HG03196 (cell line): ENCODE data around the gene NSD1.
"Not testable (repeated sequence)": the region's sequence is repeated elsewhere in the genome, so short reads cannot be mapped to it uniquely, and the experiment has no call there.

Source experiments
- ATAC-seq: cut with Tn5 transposase; IDR thresholded peaks from one replicate; pipeline ENCODE4 v1.9.1; 2021; ENCODE audit not compliant: unreplicated experiment

Gene NSD1

DNA sequence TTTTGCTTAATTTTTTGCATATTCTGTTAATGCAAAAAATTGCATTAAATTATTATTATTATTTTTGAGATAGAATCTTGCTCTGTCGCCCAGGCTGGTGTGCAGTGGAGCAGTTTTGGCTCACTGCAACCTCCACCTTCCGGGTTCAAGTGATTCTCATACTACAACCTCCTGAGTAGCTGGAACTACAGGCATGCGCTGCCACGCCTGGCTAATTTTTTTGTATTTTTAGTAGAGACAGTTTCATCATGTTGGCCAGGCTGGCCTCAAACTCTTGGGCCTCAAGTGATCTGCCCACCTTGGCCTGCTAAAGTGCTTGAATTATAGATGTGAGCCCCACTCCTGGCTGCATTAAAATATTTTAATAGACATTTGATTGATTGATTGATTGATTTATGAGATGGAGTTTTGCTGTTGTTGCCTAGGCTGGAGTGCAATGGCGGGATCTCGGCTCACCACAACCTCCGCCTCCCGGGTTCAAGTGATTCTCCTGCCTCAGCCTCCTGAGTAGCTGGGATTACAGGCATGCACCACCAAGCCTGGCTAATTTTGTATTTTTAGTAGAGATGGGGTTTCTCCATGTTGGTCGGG lies 44.4 kb downstream of the NSD1 start:
- ATAC-seq = not testable (repeated sequence)

DNA sequence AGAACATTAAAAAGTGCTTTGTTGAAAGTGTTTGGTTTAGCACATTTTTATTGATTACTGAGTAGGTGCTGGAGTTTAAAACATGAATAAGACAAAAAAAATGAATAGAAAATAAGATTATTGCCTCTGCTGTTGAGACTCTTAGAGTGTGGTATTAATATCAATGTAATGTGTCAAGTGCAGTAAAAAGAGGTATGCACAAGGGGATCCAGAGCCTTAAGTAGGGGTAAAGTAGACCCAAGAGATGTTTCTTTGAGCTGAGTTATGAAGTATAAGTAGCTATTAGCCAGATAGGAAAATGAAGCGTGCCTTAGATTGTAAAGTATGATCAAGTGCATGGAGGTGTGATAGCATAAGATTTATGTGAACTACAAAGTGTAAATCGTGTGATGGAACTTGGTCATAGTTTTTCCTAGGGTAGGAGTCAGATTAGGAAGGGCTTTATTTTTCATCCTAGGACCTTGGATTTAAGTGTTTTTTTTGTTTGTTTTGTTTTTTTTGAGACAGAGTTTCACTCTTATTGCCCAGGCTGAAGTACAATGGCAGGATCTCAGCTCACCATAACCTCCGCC lies 45.2 kb downstream of the NSD1 start:
- ATAC-seq = no peak

DNA sequence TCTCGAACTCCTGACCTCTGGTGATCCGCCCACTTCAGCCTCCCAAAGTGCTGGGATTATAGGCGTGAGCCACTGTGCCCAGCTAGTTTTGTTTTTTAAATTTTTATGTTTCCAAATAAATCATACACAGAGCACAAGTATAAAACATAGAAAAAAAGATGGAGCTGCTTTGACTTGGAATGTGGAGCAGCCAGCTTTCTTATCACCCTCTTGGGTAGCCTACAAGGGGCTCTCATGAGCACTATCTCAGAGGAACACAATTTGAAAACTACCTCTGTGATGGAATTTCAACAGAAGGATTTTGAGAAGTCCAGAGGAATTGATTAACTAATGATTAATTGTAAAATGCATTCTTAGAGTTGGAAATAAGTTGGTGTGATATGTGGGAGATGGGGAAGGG lies 45.9 kb downstream of the NSD1 start:
- no peak for ATAC-seq

DNA sequence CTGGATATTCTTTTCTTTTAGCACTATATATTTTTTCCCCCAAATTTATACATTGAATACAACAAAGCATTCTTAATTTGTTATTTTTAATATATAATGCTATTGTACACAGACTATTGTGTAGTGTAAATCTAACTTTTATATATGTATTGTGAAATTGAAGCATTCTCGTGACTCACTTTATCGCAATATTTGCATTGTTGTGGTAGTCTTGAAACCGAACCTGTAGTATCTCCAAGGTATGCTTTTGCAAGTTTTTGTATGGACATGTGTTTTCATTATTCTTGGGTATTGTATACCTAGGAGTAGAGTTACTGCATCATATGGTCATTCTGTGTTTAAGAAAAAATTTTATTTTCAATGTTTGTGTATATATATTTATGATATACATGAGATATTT lies 49.6 kb downstream of the NSD1 start:
- no peak for ATAC-seq

DNA sequence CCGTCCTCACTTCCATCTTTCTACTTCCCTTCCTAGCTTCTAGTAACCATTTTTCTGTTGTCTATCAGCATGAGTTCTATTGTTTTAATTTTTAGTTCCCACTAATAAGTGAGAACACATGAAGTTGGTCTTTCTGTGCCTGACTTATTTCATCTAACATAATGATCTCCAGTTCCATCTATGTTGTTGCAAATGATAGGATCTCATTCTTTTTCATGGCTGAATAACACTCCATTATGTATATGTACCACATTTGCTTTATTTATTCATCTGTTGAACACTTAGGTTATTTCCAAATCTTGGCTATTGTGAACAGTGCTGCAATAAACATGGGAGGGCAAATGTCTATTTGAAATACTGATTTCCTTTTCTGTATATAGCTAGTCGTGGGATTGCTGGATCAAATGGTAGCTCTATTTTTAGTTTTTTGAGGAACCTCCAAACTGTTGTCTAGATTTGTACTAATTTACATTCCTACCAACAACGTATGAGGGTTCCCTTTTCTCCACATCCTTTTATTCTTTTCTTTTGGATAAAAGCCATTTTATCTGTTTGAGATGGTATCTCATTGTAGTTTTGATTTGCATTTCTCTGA lies 50.3 kb downstream of the NSD1 start:
- ATAC-seq = no peak

DNA sequence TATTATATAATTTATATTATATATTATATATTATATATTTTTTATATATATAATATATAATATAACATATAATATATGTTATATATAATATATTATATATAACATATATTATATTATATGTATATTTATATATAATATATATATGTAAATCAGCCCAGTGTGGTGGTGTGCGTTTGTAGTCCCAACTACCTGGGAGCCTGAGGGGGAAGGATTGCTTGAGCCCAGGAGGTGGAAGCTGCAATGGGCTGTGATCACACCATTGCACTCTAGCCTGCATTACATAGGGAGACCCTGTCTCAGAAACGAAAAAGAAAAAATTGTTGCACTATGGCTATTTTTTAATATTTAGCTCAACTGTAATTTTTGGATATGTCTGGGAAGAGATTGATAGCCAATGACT lies 52.4 kb downstream of the NSD1 start:
- ATAC-seq = no peak

DNA sequence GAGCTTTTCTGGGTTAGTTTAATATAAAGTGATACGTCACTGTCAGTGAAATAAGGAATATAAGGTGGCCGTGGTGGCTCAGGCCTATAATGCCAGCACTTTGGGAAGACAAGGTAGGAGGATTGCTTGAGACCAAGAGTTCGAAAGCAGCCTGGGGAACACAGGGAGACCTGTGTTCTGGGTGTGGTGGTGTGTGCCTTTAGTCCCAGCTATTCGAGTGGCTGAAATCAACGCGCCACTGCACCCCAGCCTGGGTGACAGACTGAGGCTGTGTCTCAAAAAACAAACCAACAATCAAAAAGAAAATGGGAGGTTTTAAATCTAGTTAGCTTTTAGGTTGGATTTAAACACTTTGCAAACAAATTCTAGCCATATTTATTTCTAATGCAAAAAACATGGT lies 53.1 kb downstream of the NSD1 start:
- no peak for ATAC-seq

DNA sequence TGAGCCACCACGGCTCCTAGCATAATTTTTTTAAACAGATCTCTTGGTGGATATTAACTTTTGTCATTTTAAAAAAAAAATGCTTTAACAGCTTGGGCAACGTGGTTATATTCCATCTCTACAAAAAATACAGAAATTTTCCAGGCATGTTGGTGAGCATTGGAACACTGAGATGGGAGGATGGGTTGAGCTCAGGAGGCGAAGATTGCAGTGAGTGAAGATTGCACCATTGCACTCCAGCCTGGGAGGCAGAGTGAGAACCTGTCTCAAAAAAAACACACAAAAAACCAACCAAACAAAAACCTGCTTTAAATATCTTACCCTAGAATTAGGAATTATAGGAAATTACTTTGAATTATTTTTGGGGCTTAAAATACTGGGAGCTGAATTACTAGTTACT lies 55.2 kb downstream of the NSD1 start:
- no peak for ATAC-seq

DNA sequence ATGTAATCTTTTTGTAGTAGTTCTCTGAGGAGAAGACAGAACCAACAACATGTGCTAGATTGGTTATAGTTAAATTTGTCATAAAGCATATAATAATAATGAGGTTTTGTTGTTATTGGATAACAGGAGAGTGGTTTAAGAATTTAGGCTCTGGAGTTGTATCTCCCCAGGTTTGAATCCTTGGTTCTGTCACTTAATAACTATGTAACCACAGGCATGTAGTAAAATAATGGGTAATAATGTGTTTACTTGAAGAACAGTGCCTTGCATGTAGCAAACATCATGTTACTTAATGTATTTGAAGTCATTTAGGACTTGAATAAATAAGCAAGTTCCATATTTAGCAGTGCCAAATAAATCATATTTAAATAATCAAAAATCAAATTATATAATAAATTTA lies 55.8 kb downstream of the NSD1 start:
- ATAC-seq = no peak

DNA sequence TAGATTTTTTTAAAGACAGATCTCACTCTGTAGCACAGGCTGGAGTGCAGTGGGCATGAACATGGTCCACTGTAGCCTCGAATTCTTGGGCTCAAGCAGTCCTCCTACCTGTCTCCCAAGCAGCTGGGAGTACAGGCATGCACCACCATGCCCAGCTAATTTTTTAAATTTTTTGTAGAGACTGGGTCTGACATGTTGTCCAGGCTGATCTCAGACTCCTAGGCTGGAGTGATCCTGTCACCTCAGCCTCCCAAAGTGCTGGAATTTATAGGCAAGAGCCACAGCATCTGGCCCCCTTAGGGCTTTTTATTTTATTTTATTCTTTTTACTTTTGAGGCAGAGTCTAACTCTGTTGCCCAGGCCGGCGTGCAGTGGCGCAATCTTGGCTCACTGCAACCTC lies 56.4 kb downstream of the NSD1 start:
- no peak for ATAC-seq

DNA sequence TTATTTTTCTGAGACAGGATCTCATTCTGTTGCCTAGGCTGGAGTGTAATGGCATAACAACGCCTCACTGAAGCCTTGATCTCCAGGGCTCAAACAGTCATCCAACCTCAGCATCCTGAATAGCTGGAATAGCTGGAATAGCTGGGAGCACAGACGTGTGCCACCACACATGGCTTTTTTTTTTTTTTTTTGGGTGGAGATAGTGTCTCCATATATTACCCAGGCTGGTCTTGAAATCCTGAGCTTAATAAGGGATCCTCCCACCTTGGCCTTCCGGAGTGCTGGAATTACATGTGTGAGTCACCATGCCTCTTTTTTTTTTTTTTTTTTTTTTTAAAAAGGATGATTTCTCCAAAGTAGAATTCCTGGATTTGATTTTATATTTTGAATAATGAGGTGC lies 60.7 kb downstream of the NSD1 start:
- ATAC-seq = no peak

DNA sequence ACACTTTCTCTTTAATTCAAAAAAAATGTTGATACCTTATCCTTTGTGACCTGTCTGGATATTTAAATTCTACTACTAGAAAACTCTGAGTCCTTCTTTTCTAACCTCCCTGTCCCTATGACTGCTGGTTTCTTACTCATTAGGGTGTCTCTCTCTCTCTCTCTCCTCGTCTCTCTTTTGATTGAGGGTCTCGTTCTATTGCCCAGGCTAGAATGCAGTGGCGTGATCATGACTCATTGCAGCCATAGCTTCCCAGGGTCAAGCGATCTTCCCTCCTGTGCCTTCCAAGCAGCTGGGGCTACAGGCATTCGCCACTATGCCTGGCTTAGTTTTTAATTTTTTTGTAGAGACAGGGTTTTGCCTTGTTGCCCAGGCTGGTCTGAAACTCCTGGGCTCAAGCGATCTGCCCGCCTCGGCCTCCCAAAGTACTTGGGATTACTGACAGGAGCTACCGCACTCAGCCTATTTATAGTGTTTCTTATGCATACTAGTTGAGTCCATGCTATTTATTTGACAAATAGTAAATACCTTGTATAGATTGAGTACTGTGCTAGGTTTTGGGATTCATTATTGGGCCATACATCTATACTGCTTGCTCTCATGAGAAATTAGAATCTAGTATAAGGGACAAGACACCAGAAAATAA lies 61.9 kb downstream of the NSD1 start:
- ATAC-seq = no peak

DNA sequence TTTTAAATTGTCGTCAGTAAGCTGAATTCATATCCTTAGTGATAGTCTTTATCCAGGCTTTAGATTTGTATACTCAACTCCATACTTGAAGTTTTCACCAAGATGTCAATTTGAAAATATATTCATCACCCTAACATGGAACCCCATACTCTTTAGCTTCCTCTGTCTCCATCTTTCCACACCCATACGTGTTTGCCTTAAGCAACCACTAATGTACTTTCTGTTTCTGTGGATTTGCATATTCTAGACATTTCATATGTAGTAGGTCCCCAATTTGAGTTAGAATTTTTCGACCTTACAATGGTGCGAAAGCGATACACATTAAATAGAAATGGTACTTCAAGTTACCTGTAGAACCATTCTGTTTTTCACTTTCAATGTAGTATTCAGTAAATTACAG lies 65.2 kb downstream of the NSD1 start:
- ATAC-seq = no peak

DNA sequence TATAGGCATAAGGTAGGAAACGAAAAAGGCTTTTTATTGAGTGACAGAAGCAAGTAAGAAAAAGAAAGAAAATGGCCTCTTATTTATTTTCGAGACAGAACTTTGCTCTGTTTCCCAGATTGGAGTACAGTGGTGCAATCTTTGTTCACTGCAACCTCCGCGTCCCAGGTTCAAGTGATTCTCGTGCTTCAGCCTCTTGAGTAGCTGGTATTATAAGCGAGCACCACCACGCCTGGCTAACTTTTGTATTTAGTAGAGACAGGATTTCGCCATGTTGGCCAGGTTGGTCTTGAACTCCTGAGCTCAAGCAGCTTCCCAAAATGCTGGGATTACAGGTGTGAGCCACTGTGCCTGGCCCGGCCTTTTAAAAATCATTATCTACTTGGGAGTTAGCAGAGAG lies 70.7 kb downstream of the NSD1 start:
- ATAC-seq = no peak

DNA sequence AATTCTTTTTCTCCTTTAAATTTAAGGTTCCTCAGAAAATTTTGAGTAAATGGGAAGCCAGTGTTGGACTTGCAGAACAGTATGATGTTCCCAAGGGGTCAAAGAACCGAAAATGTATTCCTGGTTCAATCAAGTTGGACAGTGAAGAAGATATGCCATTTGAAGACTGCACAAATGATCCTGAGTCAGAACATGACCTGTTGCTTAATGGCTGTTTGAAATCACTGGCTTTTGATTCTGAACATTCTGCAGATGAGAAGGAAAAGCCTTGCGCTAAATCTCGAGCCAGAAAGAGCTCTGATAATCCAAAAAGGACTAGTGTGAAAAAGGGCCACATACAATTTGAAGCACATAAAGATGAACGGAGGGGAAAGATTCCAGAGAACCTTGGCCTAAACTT lies 76.0 kb downstream of the NSD1 start:
- ATAC-seq = no peak

DNA sequence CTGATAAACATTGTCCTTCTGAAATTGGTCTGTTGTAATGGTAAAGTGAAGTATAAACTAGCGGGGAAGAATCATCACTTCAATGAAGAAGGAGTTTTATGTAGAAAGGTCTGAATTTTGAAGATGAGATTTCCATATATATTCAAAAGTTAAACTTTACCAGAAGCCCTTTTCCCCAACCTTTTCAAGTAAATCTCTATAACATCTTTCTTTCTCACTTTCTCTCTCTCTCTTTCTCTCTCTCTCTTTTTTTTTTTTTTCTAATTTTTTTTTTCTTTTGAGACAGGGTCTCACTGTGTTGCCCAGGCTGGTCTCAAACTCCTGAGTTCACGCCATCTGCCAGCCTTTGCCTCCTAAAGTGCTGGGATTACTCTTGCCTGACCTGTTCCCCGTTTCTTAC lies 78.7 kb downstream of the NSD1 start:
- ATAC-seq = no peak

DNA sequence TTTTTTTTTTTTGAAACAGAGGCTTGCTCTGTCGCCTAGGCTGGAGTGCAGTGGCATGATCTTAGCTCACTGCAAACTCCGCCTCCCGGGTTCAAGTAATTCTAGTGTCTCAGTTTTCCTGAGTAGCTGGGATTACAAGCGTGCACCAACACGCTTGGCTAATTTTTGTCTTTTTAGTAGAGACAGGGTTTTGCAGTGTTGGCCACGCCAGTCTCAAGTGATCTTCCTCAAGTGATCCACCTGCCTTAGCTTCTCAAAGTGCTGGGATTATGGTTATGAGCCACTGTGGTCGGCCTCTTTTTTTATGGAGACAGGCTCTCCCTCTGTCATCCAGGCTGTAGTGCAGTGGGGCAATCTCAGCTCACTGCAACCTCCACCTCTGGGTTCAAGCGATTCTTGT lies 87.0 kb downstream of the NSD1 start:
- no peak for ATAC-seq

DNA sequence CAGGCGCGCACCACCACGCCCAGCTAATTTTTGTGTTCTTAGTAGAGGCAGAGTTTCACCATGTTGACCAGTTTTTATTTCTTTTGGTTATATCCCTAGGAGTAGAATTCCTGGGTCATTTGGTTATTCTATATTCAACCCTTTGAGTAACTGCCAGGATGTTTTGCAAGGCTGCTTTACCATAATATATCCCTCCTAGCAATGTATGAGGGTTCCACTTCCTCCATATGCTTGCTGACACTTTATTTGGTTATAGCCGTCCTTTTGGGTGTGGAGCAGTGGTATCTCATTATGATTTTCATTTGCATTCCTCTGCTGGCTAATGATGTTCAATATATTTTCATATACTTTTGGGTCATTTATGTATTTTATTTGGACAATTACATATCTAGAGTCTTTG lies 88.7 kb downstream of the NSD1 start:
- no peak for ATAC-seq

DNA sequence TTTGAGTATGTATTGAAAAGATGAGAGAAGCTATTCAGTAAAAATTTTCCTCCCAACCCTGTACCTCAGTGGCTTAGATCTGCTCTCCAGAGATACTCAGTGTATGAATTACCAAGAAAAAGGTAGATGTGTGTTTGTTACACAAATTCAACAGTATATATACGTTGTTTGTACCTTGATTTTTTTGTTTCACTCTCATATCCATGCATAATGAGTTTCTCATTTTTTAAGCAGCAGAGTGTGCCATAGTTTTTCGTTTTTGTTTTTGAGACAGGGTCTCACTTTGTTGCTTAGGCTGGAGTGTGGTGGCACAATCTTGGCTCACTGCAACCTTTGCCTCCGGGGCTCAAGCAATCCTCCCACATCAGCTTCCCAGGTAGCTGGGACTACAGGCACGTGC lies 92.2 kb downstream of the NSD1 start:
- ATAC-seq = no peak

DNA sequence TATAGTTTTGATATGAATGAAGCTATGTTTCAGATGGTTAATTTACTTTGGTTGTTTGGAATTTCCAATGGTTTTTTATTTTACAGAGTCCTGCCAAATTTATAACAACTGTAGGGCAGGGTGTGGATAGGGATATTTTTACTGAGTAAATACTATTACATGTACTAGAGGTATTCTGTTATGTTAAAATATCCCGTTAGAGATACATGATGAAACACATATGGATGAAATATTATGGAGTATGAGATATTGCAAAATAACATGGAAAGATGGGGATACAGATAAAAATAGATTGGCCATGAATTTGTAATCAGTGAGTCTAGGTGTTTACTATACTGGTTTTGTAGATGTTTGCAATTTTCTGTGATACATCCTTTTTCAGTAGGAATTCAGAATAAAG lies 93.3 kb downstream of the NSD1 start:
- ATAC-seq = no peak

DNA sequence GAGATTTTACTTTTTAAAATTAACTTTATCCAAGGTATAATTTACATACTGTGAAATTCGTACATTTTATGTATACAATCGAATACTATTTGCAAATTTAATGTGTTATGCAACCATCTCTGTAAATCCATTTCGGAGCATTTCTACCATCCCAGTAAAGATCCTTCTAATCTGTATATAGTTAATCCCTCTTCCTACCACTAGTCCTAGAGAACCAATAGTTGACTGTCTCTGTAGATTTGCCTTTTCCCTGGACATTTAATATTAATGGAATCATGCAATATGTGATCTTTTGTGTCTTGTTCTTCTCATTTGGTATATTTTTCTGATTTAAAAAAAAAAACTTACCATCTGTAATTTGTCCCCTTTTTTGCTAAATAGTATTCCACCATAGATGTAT lies 95.2 kb downstream of the NSD1 start:
- ATAC-seq = no peak

DNA sequence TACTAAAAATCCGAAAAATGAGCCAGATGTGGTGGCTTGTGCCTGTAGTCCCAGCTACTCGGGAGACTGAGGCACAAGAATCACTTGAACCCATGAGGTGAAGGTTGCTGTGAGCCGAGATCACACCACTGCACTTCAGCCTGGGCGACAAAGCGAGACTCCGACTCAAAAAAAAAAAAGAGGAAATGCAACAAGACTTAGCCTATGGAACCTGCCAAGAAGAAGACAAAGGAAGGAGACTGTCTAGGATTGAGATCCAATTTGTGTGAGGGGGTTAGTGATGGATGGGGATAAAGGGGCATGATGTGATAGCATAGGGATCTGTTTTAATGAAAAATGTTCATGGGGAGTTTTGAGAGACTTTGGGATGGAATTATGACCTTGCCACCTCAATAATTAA lies 97.1 kb downstream of the NSD1 start:
- no peak for ATAC-seq
